ENCODE measurements around the gene C4orf50.
"Not testable (repeated sequence)": the region's sequence is repeated elsewhere in the genome, so short reads cannot be mapped to it uniquely, and the experiment has no call there.

- not testable (repeated sequence) for TF ChIP-seq CTCF, POLR2A (IDR thresholded peaks at IDR 0.05)
Observed at GRCh38 chr4:5946653-5947052, 71.6 kb downstream of the C4orf50 start.
